Cerebellar nuclear complex (tissue), 1 donor: ENCODE measurements around the gene INPP5A.
A peak's percentile ranks its signal among the peaks of the same experiment; 100 is the strongest.
"Not testable (repeated sequence)": the region's sequence is repeated elsewhere in the genome, so short reads cannot be mapped to it uniquely, and the experiment has no call there.

ENCODE experiments used
- DNase-seq, 2 experiments: peaks; one replicate each; lab custom pipeline; 2025; lab: John Stamatoyannopoulos, UW

Gene INPP5A

GRCh38 chr10:132537684-132538001, at the start of gene INPP5A:
Gene INPP5A, plus strand, starts transcription at chr10:132537787. Its CDS starts 310 bp downstream, at chr10:132538097.
- no peak for DNase-seq

- DNase-seq, result no peak
Observed at GRCh38 chr10:132488231-132488821, 49.3 kb upstream of the INPP5A start.

GRCh38 chr10:132489053-132489703, 48.4 kb upstream of the INPP5A start:
- no peak for DNase-seq

- DNase-seq, result no peak
Observed at GRCh38 chr10:132489704-132490534, 47.7 kb upstream of the INPP5A start.

- not testable (repeated sequence) for DNase-seq
Observed at GRCh38 chr10:132491534-132491933, 46.1 kb upstream of the INPP5A start.

- no peak for DNase-seq
Observed at GRCh38 chr10:132492323-132493025, 45.1 kb upstream of the INPP5A start.

GRCh38 chr10:132493246-132493755, 44.3 kb upstream of the INPP5A start:
- DNase-seq, result no peak

- no peak for DNase-seq
Observed at GRCh38 chr10:132493756-132494290, 43.8 kb upstream of the INPP5A start.

GRCh38 chr10:132494866-132495630, 42.5 kb upstream of the INPP5A start:
- DNase-seq, result no peak

GRCh38 chr10:132496360-132497062, 41.1 kb upstream of the INPP5A start:
- DNase-seq, result no peak

- DNase-seq, result no peak
Observed at GRCh38 chr10:132497063-132497680, 40.4 kb upstream of the INPP5A start.

GRCh38 chr10:132497861-132498561, 39.6 kb upstream of the INPP5A start:
- no peak for DNase-seq

- peak in 1 of 2 experiments; percentile 24 for DNase-seq
Observed at GRCh38 chr10:132498562-132499366, 38.8 kb upstream of the INPP5A start.

- DNase-seq, result no peak
Observed at GRCh38 chr10:132499367-132499685, 38.3 kb upstream of the INPP5A start.

- DNase-seq, result no peak
Observed at GRCh38 chr10:132500781-132501415, 36.7 kb upstream of the INPP5A start.

- no peak for DNase-seq
Observed at GRCh38 chr10:132502544-132503300, 34.9 kb upstream of the INPP5A start.
